Parathyroid adenoma (tissue), 2 donors: ENCODE data around the gene SMOC1.
A peak's percentile ranks its signal among the peaks of the same experiment; 100 is the strongest.

Source experiments
- H2AFZ ChIP-seq: fragments of 300-600 bp; sonication (generic); one replicate; pipeline ENCODE4 v1.7.0; 2017; ENCODE audit warnings: antibody characterized with exemption, mild to moderate bottlenecking
- H3K27ac ChIP-seq: fragments of 300-600 bp; sonication (generic); one replicate; pipeline ENCODE4 v1.7.0; 2017
- H3K27me3 ChIP-seq: fragments of 300-600 bp; sonication (generic); one replicate; pipeline ENCODE4 v1.7.0; 2017; ENCODE audit warnings: low read length; ENCODE audit not compliant: control insufficient read depth, insufficient read depth
- H3K36me3 ChIP-seq: fragments of 300-600 bp; sonication (generic); one replicate; pipeline ENCODE4 v1.7.0; 2017; ENCODE audit warnings: low read length; ENCODE audit not compliant: control insufficient read depth, insufficient read depth
- H3K4me1 ChIP-seq: fragments of 300-600 bp; sonication (generic); one replicate; pipeline ENCODE4 v1.7.0; 2017; ENCODE audit warnings: control low read depth
- H3K4me2 ChIP-seq: fragments of 300-600 bp; sonication (generic); one replicate; pipeline ENCODE4 v1.7.0; 2017; ENCODE audit warnings: low read length
- H3K4me3 ChIP-seq: fragments of 300-600 bp; sonication (generic); one replicate; pipeline ENCODE4 v1.7.0; 2017; ENCODE audit warnings: low read depth, low read length
- H3K79me2 ChIP-seq: fragments of 300-600 bp; sonication (generic); one replicate; pipeline ENCODE4 v1.7.0; 2017; ENCODE audit warnings: control low read depth
- H3K9ac ChIP-seq: fragments of 300-600 bp; sonication (generic); one replicate; pipeline ENCODE4 v1.7.0; 2017; ENCODE audit warnings: mild to moderate bottlenecking
- H3K9me3 ChIP-seq: fragments of 300-600 bp; sonication (generic); one replicate; pipeline ENCODE4 v1.7.0; 2017; ENCODE audit warnings: low read length; ENCODE audit not compliant: control insufficient read depth
- CTCF ChIP-seq: fragments of 300-600 bp; sonication (generic); IDR thresholded peaks from one replicate; pipeline ENCODE4 v1.7.0; 2017; ENCODE audit warnings: antibody characterized with exemption, mild to moderate bottlenecking
- donor health status: primary hyperparathyroidism.

SMOC1 gene, protein sequence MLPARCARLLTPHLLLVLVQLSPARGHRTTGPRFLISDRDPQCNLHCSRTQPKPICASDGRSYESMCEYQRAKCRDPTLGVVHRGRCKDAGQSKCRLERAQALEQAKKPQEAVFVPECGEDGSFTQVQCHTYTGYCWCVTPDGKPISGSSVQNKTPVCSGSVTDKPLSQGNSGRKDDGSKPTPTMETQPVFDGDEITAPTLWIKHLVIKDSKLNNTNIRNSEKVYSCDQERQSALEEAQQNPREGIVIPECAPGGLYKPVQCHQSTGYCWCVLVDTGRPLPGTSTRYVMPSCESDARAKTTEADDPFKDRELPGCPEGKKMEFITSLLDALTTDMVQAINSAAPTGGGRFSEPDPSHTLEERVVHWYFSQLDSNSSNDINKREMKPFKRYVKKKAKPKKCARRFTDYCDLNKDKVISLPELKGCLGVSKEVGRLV

GRCh38 chr14:69879175-69880043 is at the start of gene SMOC1:
Gene SMOC1 (plus strand): TSS chr14:69879416. CDS start chr14:69879679, 263 bp downstream.
- H3K9ac ChIP-seq: no peak within 1 kb of the TSS
- H3K36me3 ChIP-seq: no peaks in the 10 kb centered on the region
- no peak within 1 kb of the TSS for H3K27ac ChIP-seq
- no peak for TF ChIP-seq CTCF
- no peaks in the 10 kb centered on the region for H3K9me3 ChIP-seq
- no peaks in the 10 kb centered on the region for H3K4me1 ChIP-seq
- no peak within 1 kb of the TSS for H2AFZ ChIP-seq
- H3K4me2 ChIP-seq: peak within 1 kb of the TSS; percentile 25
- no peak within 1 kb of the TSS for H3K4me3 ChIP-seq
- H3K27me3 ChIP-seq: no peaks in the 10 kb centered on the region
- no peaks in the 10 kb centered on the region for H3K79me2 ChIP-seq

GRCh38 chr14:69838881-69839416 is 40.3 kb upstream of the SMOC1 start:
- no peaks in the 10 kb centered on the region for H3K27me3 ChIP-seq
- TF ChIP-seq CTCF: no peak
- H3K27ac ChIP-seq: no peak overlapping the region
- H3K79me2 ChIP-seq: no peaks in the 10 kb centered on the region
- no peaks in the 10 kb centered on the region for H3K4me1 ChIP-seq
- no peaks in the 10 kb centered on the region for H3K9me3 ChIP-seq
- no peak overlapping the region for H3K9ac ChIP-seq
- no peak overlapping the region for H3K4me2 ChIP-seq
- no peak overlapping the region for H2AFZ ChIP-seq
- H3K36me3 ChIP-seq: no peaks in the 10 kb centered on the region
- no peak overlapping the region for H3K4me3 ChIP-seq

DNA sequence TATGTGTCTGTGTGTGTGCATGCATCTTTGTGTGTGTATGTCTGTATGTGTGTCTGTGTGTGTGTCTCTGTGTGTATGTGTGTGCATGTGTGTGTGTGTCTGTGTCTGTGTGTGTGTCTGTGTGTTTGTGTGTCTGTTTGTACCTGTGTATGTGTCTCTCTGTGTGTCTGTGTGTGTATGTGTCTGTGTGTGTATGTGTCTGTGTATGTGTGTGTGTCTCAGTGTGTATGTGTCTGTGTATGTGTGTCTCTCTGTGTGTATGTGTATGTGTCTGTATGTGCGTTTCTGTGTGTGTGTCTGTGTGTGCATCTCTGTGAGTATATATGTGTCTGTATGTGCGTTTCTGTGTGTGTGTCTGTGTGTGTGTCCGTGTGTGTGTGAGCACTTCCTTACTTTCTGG is 39.6 kb upstream of the SMOC1 start:
- H3K4me2 ChIP-seq: no peak overlapping the region
- no peak overlapping the region for H3K4me3 ChIP-seq
- H2AFZ ChIP-seq: no peak overlapping the region
- H3K9me3 ChIP-seq: no peaks in the 10 kb centered on the region
- H3K27ac ChIP-seq: no peak overlapping the region
- TF ChIP-seq CTCF: no peak
- H3K36me3 ChIP-seq: no peaks in the 10 kb centered on the region
- no peaks in the 10 kb centered on the region for H3K4me1 ChIP-seq
- H3K27me3 ChIP-seq: no peaks in the 10 kb centered on the region
- no peaks in the 10 kb centered on the region for H3K79me2 ChIP-seq
- no peak overlapping the region for H3K9ac ChIP-seq

- H3K9ac ChIP-seq: no peak overlapping the region
- no peaks in the 10 kb centered on the region for H3K4me1 ChIP-seq
- H3K4me2 ChIP-seq: no peak overlapping the region
- no peak for TF ChIP-seq CTCF
- no peaks in the 10 kb centered on the region for H3K27me3 ChIP-seq
- H3K36me3 ChIP-seq: no peaks in the 10 kb centered on the region
- H3K4me3 ChIP-seq: no peak overlapping the region
- no peaks in the 10 kb centered on the region for H3K79me2 ChIP-seq
- no peak overlapping the region for H2AFZ ChIP-seq
- H3K9me3 ChIP-seq: no peaks in the 10 kb centered on the region
- H3K27ac ChIP-seq: no peak overlapping the region
These were observed 37.6 kb upstream of the SMOC1 start for GRCh38 chr14:69841656-69842055.
